Natural killer cell treated with Interleukin-12 subunit alpha and Interleukin-12 subunit beta and Interleukin-15 and Interleukin-18, amount 100 ng/mL, for 72 hours (primary cell): ENCODE measurements around the gene TRPC1. TPM values are rescaled to one million over a fixed set of nuclear protein-coding genes. Genes with fewer than 3 reads are reported as not detected.
"Not testable (repeated sequence)": the region's sequence is repeated elsewhere in the genome, so short reads cannot be mapped to it uniquely, and the experiment has no call there.

ENCODE experiments used
- ATAC-seq, 2 donors: fragments of 150-1000 bp; cut with Tn5 transposase in 1 of 2; sonication (Bioruptor Pico), chemical (Tn5 transposase) in 1 of 2; 2 replicates each; pipeline ENCODE4 v1.10.0; 2021
- DNase-seq: peaks from one replicate; pipeline ENCODE4 v3.0.0; 2022; ENCODE audit warnings: low spot score
- H3K27ac Mint-ChIP-seq, 2 donors: 1 replicate in 1 of 2; 2 replicates in 1 of 2; pipeline ENCODE4 v1.8.0; 2022; ENCODE audit warnings: mixed read lengths in 2 of 2, mild to moderate bottlenecking in 1 of 2, moderate library complexity in 1 of 2
- H3K27me3 Mint-ChIP-seq, 2 donors: 1 replicate in 1 of 2; 2 replicates in 1 of 2; pipeline ENCODE4 v1.8.0; 2022; ENCODE audit warnings: mixed read lengths in 2 of 2
- H3K36me3 Mint-ChIP-seq: one replicate; pipeline ENCODE4 v1.8.0; 2022; ENCODE audit warnings: mixed read lengths
- H3K4me1 Mint-ChIP-seq, 2 donors: 1 replicate in 1 of 2; 2 replicates in 1 of 2; pipeline ENCODE4 v1.8.0; 2022; ENCODE audit warnings: low read depth in 2 of 2, mixed read lengths in 2 of 2, mild to moderate bottlenecking in 1 of 2
- H3K4me3 Mint-ChIP-seq: one replicate; pipeline ENCODE4 v1.8.0; 2022; ENCODE audit warnings: mixed read lengths
- H3K9me3 Mint-ChIP-seq: 2 replicates; pipeline ENCODE4 v1.8.0; 2022; ENCODE audit warnings: mixed read lengths
- total RNA-seq, 2 donors: library from RNA; stranded (reverse); gene quantifications; one replicate each; pipeline ENCODE4 v1.2.3, GENCODE V29; 2022

TRPC1 gene
- total RNA-seq, 2 donors from 2014 or later = 0.29 to 1.8 TPM

DNA sequence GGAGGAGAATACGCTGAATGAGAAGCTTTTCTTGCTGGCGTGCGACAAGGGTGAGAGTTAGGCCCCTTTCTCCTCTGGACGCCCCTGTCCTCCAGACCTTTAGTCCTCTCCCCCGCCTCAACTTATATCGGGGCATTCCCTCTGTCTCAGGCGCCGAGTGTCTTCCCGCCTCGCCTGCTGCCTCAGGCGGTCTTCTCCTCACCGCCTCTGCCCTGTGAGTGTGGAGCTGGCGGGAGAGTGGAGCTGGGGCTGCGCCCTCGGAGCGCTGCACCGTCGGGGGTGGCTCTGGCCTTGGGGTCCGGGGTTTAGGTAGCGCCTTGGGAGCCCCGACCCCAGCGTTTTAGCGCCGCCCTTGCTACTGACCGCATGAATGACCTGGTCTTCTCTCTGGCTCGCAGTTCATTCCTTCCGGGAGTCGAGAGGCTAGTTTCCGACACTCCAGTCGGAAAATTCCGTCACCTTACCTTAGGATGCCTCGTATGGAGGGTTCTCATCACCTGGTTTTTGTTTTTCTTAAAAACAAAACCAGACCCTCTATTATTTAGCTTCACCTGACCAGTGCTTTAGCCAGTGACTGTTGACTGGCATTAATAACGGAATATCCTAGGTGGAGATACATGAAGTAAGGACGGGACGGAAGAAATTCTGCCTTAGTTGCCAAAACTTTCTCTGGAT lies 985 bp downstream of the TRPC1 start:
- peaks cover 5% of the 10 kb centered on the region for H3K36me3 Mint-ChIP-seq
- H3K4me1 Mint-ChIP-seq = no peaks in the 10 kb centered on the region
- peak overlapping the region; percentile 84 for H3K4me3 Mint-ChIP-seq
- H3K9me3 Mint-ChIP-seq = peaks cover 2% of the 10 kb centered on the region
- DNase-seq (no peak), ATAC-seq (peak; percentile 2 to 11)
- H3K27me3 Mint-ChIP-seq = peaks cover 42 to 43% of the 10 kb centered on the region in 2 donors
- no peak overlapping the region for H3K27ac Mint-ChIP-seq

DNA sequence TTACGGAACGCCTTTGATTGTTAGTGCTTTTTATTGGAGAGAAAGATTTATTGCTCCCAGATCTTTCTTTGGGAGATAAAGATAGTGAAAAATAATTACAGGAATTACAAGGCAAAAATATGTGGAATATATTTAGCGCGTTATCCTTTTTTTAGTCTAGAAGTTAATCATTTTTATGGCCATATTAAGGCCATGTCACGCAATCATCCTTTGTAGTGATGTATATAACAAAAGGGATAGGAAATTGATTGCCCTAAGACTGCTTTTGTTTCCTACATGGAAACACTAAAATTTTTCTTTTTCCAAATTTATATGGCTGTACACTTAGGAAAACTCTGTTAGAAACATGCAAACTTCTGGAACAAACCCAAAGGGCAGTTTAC lies 1.5 kb downstream of the TRPC1 start:
- Mint-ChIP-seq H3K9me3 (peaks cover 2% of the 10 kb centered on the region), H3K36me3 (peaks cover 5% of the 10 kb centered on the region), H3K4me3 (peak overlapping the region; percentile 84)

DNA sequence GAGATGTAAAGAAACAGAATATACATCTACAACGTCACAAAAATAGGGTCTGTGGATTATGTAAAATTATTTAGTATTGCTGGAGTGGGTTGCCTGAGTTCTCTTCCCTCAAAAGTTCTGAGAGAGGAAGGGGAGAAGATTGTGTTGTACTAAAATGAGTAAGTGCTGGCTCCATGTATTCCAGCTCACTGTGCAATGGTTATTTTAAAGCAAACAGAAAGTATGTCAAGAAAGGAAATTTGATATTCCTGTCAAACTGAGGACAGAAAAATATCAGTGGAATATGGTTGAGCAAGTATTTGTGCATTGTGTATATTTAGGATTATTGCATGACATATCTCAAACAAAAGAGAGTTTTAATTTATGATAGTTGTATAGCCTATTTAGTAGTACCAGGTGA lies 2.2 kb downstream of the TRPC1 start:
- ATAC-seq = no peak
- Mint-ChIP-seq H3K4me1 (no peaks in the 10 kb centered on the region), H3K27ac (no peak overlapping the region), H3K4me3 (no peak overlapping the region), H3K9me3 (peaks cover 2% of the 10 kb centered on the region), H3K27me3 (peaks cover 33 to 37% of the 10 kb centered on the region in 2 donors), H3K36me3 (peaks cover 5% of the 10 kb centered on the region)
- no peak for DNase-seq

More for the DNA sequence above, 1.5 kb downstream of the TRPC1 start:
- Mint-ChIP-seq H3K27ac (no peak overlapping the region), H3K27me3 (peaks cover 38 to 39% of the 10 kb centered on the region in 2 donors), H3K4me1 (no peaks in the 10 kb centered on the region)
- ATAC-seq = no peak
- DNase-seq = no peak

DNA sequence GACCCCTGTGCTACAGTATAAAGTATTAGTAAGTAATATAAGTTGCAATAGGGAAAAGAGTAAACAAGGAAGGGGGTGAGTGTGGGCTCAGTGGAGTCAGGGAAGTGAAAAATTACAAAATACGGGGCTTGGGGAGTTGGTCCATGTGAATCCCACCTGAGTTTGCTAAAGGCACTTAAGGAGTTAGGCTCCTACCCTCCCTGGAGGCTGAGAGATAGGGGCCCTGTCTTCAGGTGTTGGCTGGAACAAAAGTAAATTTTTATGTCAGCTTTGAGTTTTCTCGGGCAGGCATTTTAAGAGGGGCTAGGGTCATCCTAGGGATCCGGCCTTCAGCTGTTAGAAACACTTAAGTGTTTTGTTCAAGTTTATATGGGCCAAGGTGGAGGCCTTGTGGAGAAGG lies 8.2 kb downstream of the TRPC1 start:
- DNase-seq = no peak
- no peak overlapping the region for H3K4me3 Mint-ChIP-seq
- no peaks in the 10 kb centered on the region for H3K9me3 Mint-ChIP-seq
- peaks cover 11 to 16% of the 10 kb centered on the region in 2 donors for H3K27me3 Mint-ChIP-seq
- H3K36me3 Mint-ChIP-seq = no peaks in the 10 kb centered on the region
- no peaks in the 10 kb centered on the region for H3K4me1 Mint-ChIP-seq
- no peak for ATAC-seq
- no peak overlapping the region for H3K27ac Mint-ChIP-seq

DNA sequence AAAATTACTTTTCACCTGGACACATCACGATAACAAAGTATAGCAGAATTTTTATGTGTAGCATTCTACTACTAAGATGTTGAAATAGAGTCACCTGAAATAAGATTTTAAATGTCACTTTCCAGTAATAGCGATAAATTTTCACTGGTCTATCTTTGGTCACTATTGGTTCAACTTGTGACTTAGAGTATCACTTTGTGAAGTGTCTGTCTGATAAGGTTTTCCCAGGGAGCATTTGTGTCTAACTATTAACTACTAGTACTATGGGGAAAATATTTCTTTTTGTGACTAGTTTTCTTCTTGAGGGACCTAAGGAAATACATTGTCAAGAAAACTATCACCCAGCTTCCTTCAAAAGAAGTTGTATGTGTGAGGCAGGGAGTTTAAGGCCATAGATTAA lies 11.0 kb downstream of the TRPC1 start:
- no peaks in the 10 kb centered on the region for H3K4me1 Mint-ChIP-seq

DNA sequence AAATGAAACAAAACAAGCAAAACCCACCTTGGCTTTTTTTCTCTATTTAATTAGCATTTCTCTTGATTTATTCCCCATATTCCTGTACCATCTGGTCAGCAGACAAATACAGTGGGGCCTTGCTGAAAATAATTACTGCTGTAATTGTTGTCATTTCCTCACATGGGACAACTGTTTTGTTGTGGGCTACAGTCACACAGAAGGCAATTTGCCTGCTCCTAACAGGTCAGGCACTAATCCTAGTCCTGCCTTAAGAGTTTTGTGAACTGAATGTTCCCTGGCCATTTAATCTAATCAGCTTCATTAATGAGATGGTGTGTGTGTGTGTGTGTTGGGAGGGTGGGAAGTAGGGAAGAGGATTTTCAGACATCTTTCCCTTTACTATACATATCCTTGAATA lies 11.6 kb downstream of the TRPC1 start:
- ATAC-seq (no peak), DNase-seq (no peak)
- H3K36me3 Mint-ChIP-seq = no peaks in the 10 kb centered on the region
- peaks cover 5 to 12% of the 10 kb centered on the region in 2 donors for H3K27me3 Mint-ChIP-seq
- H3K4me1 Mint-ChIP-seq = no peaks in the 10 kb centered on the region
- H3K27ac Mint-ChIP-seq = no peak overlapping the region
- no peak overlapping the region for H3K4me3 Mint-ChIP-seq
- no peaks in the 10 kb centered on the region for H3K9me3 Mint-ChIP-seq

More for the DNA sequence above, 11.0 kb downstream of the TRPC1 start:
- H3K9me3 Mint-ChIP-seq = no peaks in the 10 kb centered on the region
- ATAC-seq (no peak), DNase-seq (no peak)
- H3K4me3 Mint-ChIP-seq = no peak overlapping the region
- H3K27ac Mint-ChIP-seq = no peak overlapping the region
- no peaks in the 10 kb centered on the region for H3K36me3 Mint-ChIP-seq
- H3K27me3 Mint-ChIP-seq = peaks cover 5 to 12% of the 10 kb centered on the region in 2 donors

DNA sequence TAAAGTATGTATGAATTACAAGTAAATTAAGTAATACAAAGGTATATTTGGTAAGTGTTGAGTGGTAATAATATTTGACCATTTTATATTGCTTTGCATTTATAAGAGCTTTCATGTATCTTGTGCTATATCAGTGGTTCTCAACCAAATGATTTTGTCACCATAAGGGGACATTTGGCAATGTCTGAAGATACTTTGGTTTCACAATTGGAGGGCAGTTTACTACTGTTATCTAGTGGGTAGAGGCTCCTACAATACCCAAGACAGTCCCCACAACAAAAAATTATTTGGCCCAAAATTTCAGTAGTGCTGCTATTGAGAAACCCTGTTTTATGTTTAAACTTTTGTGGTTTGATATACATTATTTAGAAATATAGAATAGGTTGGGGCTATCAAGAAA lies 14.6 kb downstream of the TRPC1 start:
- Mint-ChIP-seq H3K9me3 (no peaks in the 10 kb centered on the region), H3K4me1 (no peaks in the 10 kb centered on the region), H3K4me3 (no peak overlapping the region), H3K27me3 (peaks cover 4 to 12% of the 10 kb centered on the region in 2 donors), H3K27ac (no peak overlapping the region), H3K36me3 (no peaks in the 10 kb centered on the region)
- no peak for DNase-seq
- no peak for ATAC-seq

DNA sequence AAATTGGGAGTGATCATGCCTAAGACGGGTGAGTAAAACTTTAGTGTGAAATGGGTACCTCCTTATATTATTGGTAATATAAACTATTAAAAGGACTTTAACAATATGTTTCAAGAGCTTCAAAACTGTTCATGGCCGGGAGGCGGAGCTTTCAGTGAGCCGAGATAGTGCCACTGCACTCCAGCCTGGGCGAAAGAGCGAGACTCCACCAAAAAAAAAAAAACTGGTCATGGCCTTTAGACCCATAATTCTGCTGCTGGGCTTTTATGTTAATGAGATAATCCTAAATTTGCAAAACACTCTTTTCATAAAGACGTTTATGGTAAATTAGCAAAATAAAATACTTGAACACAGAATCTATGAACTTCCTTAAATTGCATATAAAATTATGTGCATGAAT lies 22.8 kb downstream of the TRPC1 start:
- Mint-ChIP-seq H3K9me3 (no peaks in the 10 kb centered on the region), H3K27ac (no peak overlapping the region)

DNA sequence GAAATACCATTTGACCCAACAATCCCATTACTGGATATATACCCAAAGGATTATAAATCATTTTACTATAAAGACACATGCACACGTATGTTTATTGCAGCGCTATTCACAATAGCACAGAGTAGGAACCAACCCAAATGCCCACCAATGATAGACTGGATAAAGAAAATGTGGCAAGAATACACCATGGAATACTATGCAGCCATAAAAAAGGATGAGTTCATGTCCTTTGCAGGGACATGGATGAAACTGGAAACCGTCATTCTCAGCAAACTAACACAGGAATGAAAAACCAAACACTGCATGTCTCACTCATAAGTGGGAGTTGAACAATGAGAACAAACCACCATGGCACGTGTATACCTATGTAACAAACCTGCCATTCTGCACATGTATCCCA lies 26.7 kb downstream of the TRPC1 start:
- ATAC-seq, H3K27ac Mint-ChIP-seq, H3K9me3 Mint-ChIP-seq, H3K27me3 Mint-ChIP-seq, H3K4me3 Mint-ChIP-seq, H3K4me1 Mint-ChIP-seq, DNase-seq, H3K36me3 Mint-ChIP-seq: not testable (repeated sequence)

More for the DNA sequence above, 22.8 kb downstream of the TRPC1 start:
- no peak overlapping the region for H3K4me3 Mint-ChIP-seq
- no peaks in the 10 kb centered on the region for H3K36me3 Mint-ChIP-seq
- H3K27me3 Mint-ChIP-seq = peaks cover 0 to 7% of the 10 kb centered on the region in 2 donors
- H3K4me1 Mint-ChIP-seq = no peaks in the 10 kb centered on the region
- no peak for ATAC-seq
- no peak for DNase-seq

DNA sequence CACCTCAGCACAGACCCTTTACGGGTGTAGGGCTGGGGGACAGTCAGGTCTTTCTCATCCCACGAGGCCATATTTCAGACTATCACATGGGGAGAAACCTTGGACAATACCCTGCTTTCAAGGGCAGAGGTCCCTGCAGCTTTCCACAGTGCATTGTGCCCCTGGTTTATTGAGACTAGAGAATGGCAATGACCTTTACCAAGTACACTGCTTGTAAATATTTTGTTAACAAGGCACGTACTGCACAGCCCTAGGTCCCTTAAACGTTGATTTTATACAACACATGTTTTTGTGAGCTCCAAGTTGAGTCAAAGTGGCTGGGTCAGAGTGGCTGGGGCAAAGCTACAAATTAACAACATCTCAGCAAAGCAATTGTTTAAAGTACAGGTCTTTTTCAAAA lies 28.8 kb downstream of the TRPC1 start:
- not testable (repeated sequence) for H3K4me1 Mint-ChIP-seq, ATAC-seq, H3K27ac Mint-ChIP-seq, H3K9me3 Mint-ChIP-seq, H3K36me3 Mint-ChIP-seq, H3K27me3 Mint-ChIP-seq, DNase-seq, H3K4me3 Mint-ChIP-seq

DNA sequence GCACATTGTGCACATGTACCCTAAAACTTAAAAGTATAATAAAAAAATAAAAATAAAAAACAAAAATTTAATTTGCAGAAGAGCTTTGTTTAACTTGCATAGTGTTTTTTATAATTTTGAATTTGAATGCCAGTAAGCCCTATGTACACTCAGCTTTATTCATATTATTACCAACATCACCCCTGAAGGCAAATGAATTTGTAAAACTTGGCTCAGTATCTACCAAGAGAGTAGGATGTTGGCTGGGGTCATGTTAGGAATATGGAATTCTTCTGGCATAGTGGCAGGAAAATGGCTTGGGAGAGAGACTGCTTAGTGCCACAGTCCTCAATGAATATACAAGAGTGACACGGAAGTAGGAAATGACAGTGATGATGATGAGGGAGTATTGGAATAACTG lies 30.7 kb downstream of the TRPC1 start:
- no peak overlapping the region for H3K27ac Mint-ChIP-seq
- peaks cover 0 to 5% of the 10 kb centered on the region in 2 donors for H3K27me3 Mint-ChIP-seq
- H3K9me3 Mint-ChIP-seq = no peaks in the 10 kb centered on the region
- no peaks in the 10 kb centered on the region for H3K36me3 Mint-ChIP-seq
- no peak for DNase-seq
- no peak overlapping the region for H3K4me3 Mint-ChIP-seq
- no peaks in the 10 kb centered on the region for H3K4me1 Mint-ChIP-seq
- ATAC-seq = no peak

DNA sequence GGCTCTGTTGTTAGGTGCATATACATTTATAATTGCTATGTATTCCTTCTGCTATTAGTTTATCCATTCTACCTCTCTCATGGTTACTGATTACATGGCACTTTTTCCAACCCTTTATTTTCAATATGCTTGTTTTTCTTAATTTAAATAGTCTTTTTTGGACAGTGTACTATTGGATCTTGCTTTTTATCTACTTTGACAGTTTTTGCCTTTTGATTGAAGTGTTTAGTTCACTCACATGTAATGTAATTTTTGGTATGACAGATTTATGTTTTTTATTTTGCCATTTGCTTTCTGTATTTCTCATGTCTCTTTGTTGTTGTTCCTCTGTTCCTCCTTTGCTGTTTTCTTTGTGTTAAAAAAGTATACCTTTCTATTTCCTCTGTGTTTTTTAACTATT lies 44.5 kb downstream of the TRPC1 start:
- DNase-seq = no peak
- Mint-ChIP-seq H3K27me3 (peaks cover 13 to 18% of the 10 kb centered on the region in 2 donors), H3K4me3 (no peak overlapping the region), H3K9me3 (peaks cover 5% of the 10 kb centered on the region), H3K4me1 (no peaks in the 10 kb centered on the region), H3K36me3 (peaks cover 17% of the 10 kb centered on the region), H3K27ac (no peak overlapping the region)
- no peak for ATAC-seq

DNA sequence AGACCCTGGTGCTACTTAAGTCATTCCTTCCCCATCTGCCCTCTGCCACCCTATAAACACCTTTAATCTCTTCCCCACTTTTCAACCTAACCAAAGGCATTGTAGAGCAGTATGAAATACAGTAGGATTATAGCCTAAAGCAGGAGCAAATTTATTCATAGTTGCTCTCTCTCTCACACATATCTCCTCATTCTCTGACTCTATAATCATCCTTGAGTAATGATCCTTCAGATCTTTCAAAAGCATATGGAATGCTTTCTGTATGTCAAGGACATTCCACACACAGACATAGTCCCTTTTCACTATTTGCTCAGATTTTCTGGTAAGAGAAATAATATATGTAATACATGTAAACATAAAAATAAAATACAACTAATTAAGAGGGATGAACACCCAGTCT lies 54.1 kb downstream of the TRPC1 start:
- DNase-seq (no peak), ATAC-seq (no peak)
- H3K4me1 Mint-ChIP-seq = no peaks in the 10 kb centered on the region
- peaks cover 11 to 15% of the 10 kb centered on the region in 2 donors for H3K27me3 Mint-ChIP-seq
- peaks cover 2% of the 10 kb centered on the region for H3K36me3 Mint-ChIP-seq
- H3K27ac Mint-ChIP-seq = no peak overlapping the region
- no peak overlapping the region for H3K4me3 Mint-ChIP-seq
- H3K9me3 Mint-ChIP-seq = peaks cover 3% of the 10 kb centered on the region

DNA sequence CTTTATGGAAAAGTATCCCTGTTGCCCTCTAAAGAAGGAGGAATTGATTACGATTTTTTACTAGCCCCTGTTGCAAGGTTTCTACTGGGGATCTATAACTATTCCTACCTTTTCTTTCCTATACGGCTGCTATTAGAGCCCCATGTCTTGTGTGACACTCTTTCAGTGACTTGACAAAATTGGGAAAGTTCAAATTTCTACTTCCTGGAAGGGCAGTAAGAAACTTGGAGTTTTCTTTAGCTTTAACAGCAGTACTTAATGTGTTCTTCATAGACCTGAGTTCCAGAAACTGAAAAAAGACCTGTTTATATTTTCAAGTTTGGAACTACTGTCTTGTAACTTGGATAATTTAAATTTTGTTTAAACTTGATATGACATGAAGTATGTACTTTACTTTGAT lies 54.7 kb downstream of the TRPC1 start:
- DNase-seq (no peak), ATAC-seq (no peak)
- H3K4me3 Mint-ChIP-seq = no peak overlapping the region
- no peaks in the 10 kb centered on the region for H3K36me3 Mint-ChIP-seq
- H3K27me3 Mint-ChIP-seq = peaks cover 11 to 15% of the 10 kb centered on the region in 2 donors
- H3K4me1 Mint-ChIP-seq = no peaks in the 10 kb centered on the region
- peaks cover 3% of the 10 kb centered on the region for H3K9me3 Mint-ChIP-seq
- no peak overlapping the region for H3K27ac Mint-ChIP-seq

DNA sequence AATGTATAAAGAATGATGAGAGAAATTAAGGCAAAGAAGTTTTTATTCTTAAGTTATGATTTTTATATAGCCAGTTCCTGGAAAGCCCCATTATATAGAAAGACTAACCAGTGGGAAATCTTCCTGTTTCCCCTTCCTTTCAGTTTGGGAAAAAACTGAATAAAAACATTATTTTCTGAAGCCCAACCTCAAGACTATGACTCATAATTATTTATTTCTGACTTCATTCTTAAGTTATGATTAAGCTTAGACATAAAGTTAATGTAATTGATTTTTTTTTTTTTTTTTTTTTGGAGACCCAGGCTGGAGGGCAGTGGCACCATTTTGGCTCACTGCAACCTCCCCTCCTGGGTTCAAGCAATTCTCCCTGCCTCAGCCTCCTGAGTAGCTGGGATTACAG lies 55.8 kb downstream of the TRPC1 start:
- DNase-seq = no peak
- ATAC-seq = no peak
- Mint-ChIP-seq H3K27me3 (peaks cover 2 to 12% of the 10 kb centered on the region in 2 donors), H3K4me1 (no peaks in the 10 kb centered on the region), H3K27ac (no peak overlapping the region), H3K36me3 (no peaks in the 10 kb centered on the region), H3K4me3 (no peak overlapping the region), H3K9me3 (peaks cover 3% of the 10 kb centered on the region)
